ENCODE results near the gene PLXNA2. TPM values are rescaled to one million over a fixed set of nuclear protein-coding genes. Genes with fewer than 3 reads are reported as not detected.

Gene PLXNA2
- polyA plus RNA-seq, 1 donor from 2014 or later: 0.15 TPM

GRCh38 chr1:208036106-208036808 lies 207.9 kb downstream of the PLXNA2 start:
- peaks cover 4% of the 10 kb centered on the region for H3K36me3 Mint-ChIP-seq
- no peak overlapping the region for H3K27ac Mint-ChIP-seq
- no peaks in the 10 kb centered on the region for H3K4me1 Mint-ChIP-seq
- no peak overlapping the region for H3K4me3 Mint-ChIP-seq
- no peaks in the 10 kb centered on the region for H3K9me3 Mint-ChIP-seq
- peaks cover 9% of the 10 kb centered on the region for H3K27me3 Mint-ChIP-seq

GRCh38 chr1:208034135-208034534 lies 210.0 kb downstream of the PLXNA2 start:
- peaks cover 6% of the 10 kb centered on the region for H3K27me3 Mint-ChIP-seq
- H3K4me3 Mint-ChIP-seq: no peak overlapping the region
- H3K27ac Mint-ChIP-seq: no peak overlapping the region
- no peaks in the 10 kb centered on the region for H3K9me3 Mint-ChIP-seq
- H3K4me1 Mint-ChIP-seq: no peaks in the 10 kb centered on the region
- peaks cover 4% of the 10 kb centered on the region for H3K36me3 Mint-ChIP-seq

GRCh38 chr1:208033236-208033635 lies 210.9 kb downstream of the PLXNA2 start:
- Mint-ChIP-seq H3K9me3 (no peaks in the 10 kb centered on the region), H3K27ac (no peak overlapping the region), H3K4me3 (no peak overlapping the region), H3K36me3 (peaks cover 4% of the 10 kb centered on the region), H3K27me3 (peaks cover 6% of the 10 kb centered on the region), H3K4me1 (no peaks in the 10 kb centered on the region)

- H3K27ac Mint-ChIP-seq: no peak overlapping the region
- no peak overlapping the region for H3K4me3 Mint-ChIP-seq
- no peaks in the 10 kb centered on the region for H3K9me3 Mint-ChIP-seq
- H3K27me3 Mint-ChIP-seq: peaks cover 6% of the 10 kb centered on the region
- H3K4me1 Mint-ChIP-seq: no peaks in the 10 kb centered on the region
- H3K36me3 Mint-ChIP-seq: peaks cover 1% of the 10 kb centered on the region
Observed at GRCh38 chr1:208031932-208032320, 212.3 kb downstream of the PLXNA2 start.

- Mint-ChIP-seq H3K27me3 (peaks cover 6% of the 10 kb centered on the region), H3K9me3 (no peaks in the 10 kb centered on the region), H3K36me3 (peaks cover 1% of the 10 kb centered on the region), H3K4me1 (no peaks in the 10 kb centered on the region), H3K4me3 (no peak overlapping the region), H3K27ac (no peak overlapping the region)
Observed at GRCh38 chr1:208031316-208031931, 212.8 kb downstream of the PLXNA2 start.

- Mint-ChIP-seq H3K4me3 (no peak overlapping the region), H3K27me3 (peaks cover 6% of the 10 kb centered on the region), H3K27ac (no peak overlapping the region), H3K36me3 (peaks cover 1% of the 10 kb centered on the region), H3K4me1 (no peaks in the 10 kb centered on the region), H3K9me3 (no peaks in the 10 kb centered on the region)
Observed at GRCh38 chr1:208030288-208031091, 213.7 kb downstream of the PLXNA2 start.

GRCh38 chr1:208029381-208030287 lies 214.6 kb downstream of the PLXNA2 start:
- Mint-ChIP-seq H3K36me3 (peaks cover 1% of the 10 kb centered on the region), H3K27ac (no peak overlapping the region), H3K9me3 (no peaks in the 10 kb centered on the region), H3K27me3 (peaks cover 6% of the 10 kb centered on the region), H3K4me1 (no peaks in the 10 kb centered on the region), H3K4me3 (no peak overlapping the region)

GRCh38 chr1:208028526-208028925 lies 215.7 kb downstream of the PLXNA2 start:
- Mint-ChIP-seq H3K4me1 (no peaks in the 10 kb centered on the region), H3K9me3 (no peaks in the 10 kb centered on the region), H3K27me3 (peaks cover 4% of the 10 kb centered on the region), H3K27ac (no peak overlapping the region), H3K4me3 (no peak overlapping the region), H3K36me3 (peaks cover 1% of the 10 kb centered on the region)

- Mint-ChIP-seq H3K27me3 (peaks cover 8% of the 10 kb centered on the region), H3K4me3 (no peak overlapping the region), H3K27ac (no peak overlapping the region), H3K36me3 (peaks cover 1% of the 10 kb centered on the region), H3K4me1 (no peaks in the 10 kb centered on the region), H3K9me3 (no peaks in the 10 kb centered on the region)
Observed at GRCh38 chr1:208027861-208028260, 216.3 kb downstream of the PLXNA2 start.

- Mint-ChIP-seq H3K9me3 (no peaks in the 10 kb centered on the region), H3K27me3 (peaks cover 7% of the 10 kb centered on the region), H3K27ac (no peak overlapping the region), H3K4me1 (no peaks in the 10 kb centered on the region), H3K4me3 (no peak overlapping the region), H3K36me3 (peaks cover 1% of the 10 kb centered on the region)
Observed at GRCh38 chr1:208026880-208027438, 217.2 kb downstream of the PLXNA2 start.

- no peak overlapping the region for H3K27ac Mint-ChIP-seq
- no peaks in the 10 kb centered on the region for H3K4me1 Mint-ChIP-seq
- H3K27me3 Mint-ChIP-seq: peaks cover 5% of the 10 kb centered on the region
- H3K9me3 Mint-ChIP-seq: no peaks in the 10 kb centered on the region
- H3K36me3 Mint-ChIP-seq: no peaks in the 10 kb centered on the region
- H3K4me3 Mint-ChIP-seq: no peak overlapping the region
Observed at GRCh38 chr1:208025031-208025430, 219.2 kb downstream of the PLXNA2 start.

GRCh38 chr1:208024406-208024805 lies 219.8 kb downstream of the PLXNA2 start:
- no peaks in the 10 kb centered on the region for H3K9me3 Mint-ChIP-seq
- H3K36me3 Mint-ChIP-seq: no peaks in the 10 kb centered on the region
- no peak overlapping the region for H3K4me3 Mint-ChIP-seq
- H3K4me1 Mint-ChIP-seq: no peaks in the 10 kb centered on the region
- peaks cover 6% of the 10 kb centered on the region for H3K27me3 Mint-ChIP-seq
- H3K27ac Mint-ChIP-seq: no peak overlapping the region

- no peaks in the 10 kb centered on the region for H3K9me3 Mint-ChIP-seq
- H3K36me3 Mint-ChIP-seq: no peaks in the 10 kb centered on the region
- H3K4me1 Mint-ChIP-seq: no peaks in the 10 kb centered on the region
- H3K4me3 Mint-ChIP-seq: no peak overlapping the region
- no peak overlapping the region for H3K27ac Mint-ChIP-seq
- H3K27me3 Mint-ChIP-seq: peaks cover 7% of the 10 kb centered on the region
Observed at GRCh38 chr1:208019257-208019656, 224.9 kb downstream of the PLXNA2 start.

- Mint-ChIP-seq H3K36me3 (no peaks in the 10 kb centered on the region), H3K27me3 (peaks cover 2% of the 10 kb centered on the region), H3K4me3 (no peak overlapping the region), H3K4me1 (no peaks in the 10 kb centered on the region), H3K9me3 (no peaks in the 10 kb centered on the region), H3K27ac (no peak overlapping the region)
Observed at GRCh38 chr1:208015255-208015654, 228.9 kb downstream of the PLXNA2 start.

All from IgD-negative memory B cell (primary cell).